OCI-LY1 (cell line): Measurements from ENCODE around the gene HNF1A.

Source experiments
- H2AFZ ChIP-seq: fragments of 200-600 bp; sonication (generic), shearing (Covaris generic); 2 replicates; pipeline ENCODE4 v1.6.0; 2014; ENCODE audit warnings: antibody characterized with exemption, mild to moderate bottlenecking, low read length
- H3F3A ChIP-seq: fragments of 200-600 bp; sonication (generic), shearing (Covaris generic); 2 replicates; pipeline ENCODE4 v1.6.0; 2014; ENCODE audit warnings: mild to moderate bottlenecking, antibody characterized with exemption, low read length, moderate library complexity; ENCODE audit not compliant: insufficient read depth
- H3K27ac ChIP-seq: fragments of 200-600 bp; sonication (generic); 2 replicates; pipeline ENCODE4 v1.5.1; 2014; ENCODE audit warnings: low read length, mixed run types, mild to moderate bottlenecking, low read depth; ENCODE audit not compliant: poor library complexity, severe bottlenecking
- H3K27me3 ChIP-seq: fragments of 200-600 bp; sonication (generic); 2 replicates; pipeline ENCODE4 v1.6.0; 2014; ENCODE audit warnings: antibody characterized with exemption, mild to moderate bottlenecking, low read length, moderate library complexity; ENCODE audit not compliant: insufficient read depth
- H3K36me3 ChIP-seq: fragments of 200-600 bp; sonication (generic); 2 replicates; pipeline ENCODE4 v1.6.1; 2014; ENCODE audit warnings: mild to moderate bottlenecking, antibody characterized with exemption, low read length, moderate library complexity, mixed read lengths; ENCODE audit not compliant: insufficient read depth
- H3K4me1 ChIP-seq: fragments of 200-600 bp; sonication (generic); 2 replicates; pipeline ENCODE4 v1.5.1; 2014; ENCODE audit warnings: mild to moderate bottlenecking, low read length, moderate library complexity; ENCODE audit not compliant: insufficient read depth, severe bottlenecking
- H3K4me2 ChIP-seq: fragments of 200-600 bp; sonication (generic), shearing (Covaris generic); 2 replicates; pipeline ENCODE4 v1.6.1; 2014; ENCODE audit warnings: low read length
- H3K4me3 ChIP-seq: fragments of 200-600 bp; sonication (generic); 2 replicates; pipeline ENCODE4 v1.5.1; 2014; ENCODE audit warnings: low read length, low read depth, mild to moderate bottlenecking, mixed read lengths; ENCODE audit not compliant: poor library complexity, severe bottlenecking
- H3K79me2 ChIP-seq: fragments of 200-600 bp; shearing (Covaris generic); 2 replicates; pipeline ENCODE4 v1.6.1; 2016; ENCODE audit warnings: mixed run types, low read length, mixed read lengths; ENCODE audit not compliant: insufficient read depth
- H3K9ac ChIP-seq: fragments of 200-600 bp; sonication (generic), shearing (Covaris generic); 2 replicates; pipeline ENCODE4 v1.6.1; 2014; ENCODE audit warnings: mild to moderate bottlenecking, low read length, mixed read lengths
- H3K9me2 ChIP-seq: fragments of 200-600 bp; sonication (generic), shearing (Covaris generic); 2 replicates; pipeline ENCODE4 v1.6.1; 2014; ENCODE audit warnings: low read depth, mild to moderate bottlenecking, low read length, mixed read lengths
- H3K9me3 ChIP-seq: fragments of 200-600 bp; shearing (Covaris generic); 2 replicates; pipeline ENCODE4 v1.6.1; 2014; ENCODE audit warnings: low read length, mixed read lengths
- H4K20me1 ChIP-seq: fragments of 200-600 bp; sonication (generic), shearing (Covaris generic); 2 replicates; pipeline ENCODE4 v1.6.0; 2016; ENCODE audit warnings: mild to moderate bottlenecking, low read length; ENCODE audit not compliant: insufficient read depth
- CTCF ChIP-seq: fragments of 200-600 bp; sonication (generic), shearing (Covaris generic); IDR thresholded peaks from 2 replicates; pipeline ENCODE4 v1.5.1; 2017; ENCODE audit warnings: mild to moderate bottlenecking, antibody characterized with exemption, low read length, moderate library complexity, mixed read lengths
- EZH2 ChIP-seq: fragments of 200-600 bp; sonication (generic), shearing (Covaris generic); IDR thresholded peaks from 2 replicates; pipeline ENCODE4 v1.8.0; 2017; ENCODE audit warnings: borderline replicate concordance, mixed run types, mild to moderate bottlenecking, antibody characterized with exemption, low read length, moderate library complexity, mixed read lengths

HNF1A gene

GRCh38 chr12:120983759-120984158 lies 5.4 kb downstream of the HNF1A start:
- H3K9me2 ChIP-seq: no peaks in the 10 kb centered on the region
- H2AFZ ChIP-seq: no peak overlapping the region
- peaks cover 7% of the 10 kb centered on the region for H3K27me3 ChIP-seq
- no peaks in the 10 kb centered on the region for H3K79me2 ChIP-seq
- H3K27ac ChIP-seq: no peak overlapping the region
- H3F3A ChIP-seq: no peaks in the 10 kb centered on the region
- H3K36me3 ChIP-seq: no peaks in the 10 kb centered on the region
- TF ChIP-seq EZH2: no peak
- no peak for TF ChIP-seq CTCF
- H3K4me2 ChIP-seq: no peak overlapping the region
- H3K4me1 ChIP-seq: no peaks in the 10 kb centered on the region
- no peaks in the 10 kb centered on the region for H4K20me1 ChIP-seq
- H3K9ac ChIP-seq: no peak overlapping the region
- no peaks in the 10 kb centered on the region for H3K9me3 ChIP-seq
- H3K4me3 ChIP-seq: no peak overlapping the region

- Histone ChIP-seq H3K4me3 (no peak overlapping the region), H3K36me3 (no peaks in the 10 kb centered on the region), H3K9me3 (no peaks in the 10 kb centered on the region), H3K27me3 (peaks cover 7% of the 10 kb centered on the region), H3K79me2 (no peaks in the 10 kb centered on the region), H3F3A (no peaks in the 10 kb centered on the region), H3K4me2 (no peak overlapping the region), H4K20me1 (no peaks in the 10 kb centered on the region), H3K4me1 (no peaks in the 10 kb centered on the region), H3K9me2 (no peaks in the 10 kb centered on the region), H3K27ac (no peak overlapping the region), H2AFZ (no peak overlapping the region), H3K9ac (no peak overlapping the region)
- no peak for TF ChIP-seq EZH2
- no peak for TF ChIP-seq CTCF
These were observed 6.1 kb downstream of the HNF1A start for GRCh38 chr12:120984351-120984898.

GRCh38 chr12:120988234-120988633 lies 9.9 kb downstream of the HNF1A start:
- no peaks in the 10 kb centered on the region for H3K9me2 ChIP-seq
- no peaks in the 10 kb centered on the region for H3K4me1 ChIP-seq
- H3K4me3 ChIP-seq: no peak overlapping the region
- H3K79me2 ChIP-seq: no peaks in the 10 kb centered on the region
- H3K27ac ChIP-seq: no peak overlapping the region
- no peaks in the 10 kb centered on the region for H3K9me3 ChIP-seq
- H4K20me1 ChIP-seq: no peaks in the 10 kb centered on the region
- no peaks in the 10 kb centered on the region for H3F3A ChIP-seq
- H3K27me3 ChIP-seq: no peaks in the 10 kb centered on the region; the same call in 1 of the 2 replicates
- no peaks in the 10 kb centered on the region for H3K36me3 ChIP-seq
- H3K9ac ChIP-seq: no peak overlapping the region
- H2AFZ ChIP-seq: no peak overlapping the region
- no peak overlapping the region for H3K4me2 ChIP-seq
- TF ChIP-seq CTCF: no peak
- no peak for TF ChIP-seq EZH2
